ENCODE data around the gene CCDC12.

DNA sequence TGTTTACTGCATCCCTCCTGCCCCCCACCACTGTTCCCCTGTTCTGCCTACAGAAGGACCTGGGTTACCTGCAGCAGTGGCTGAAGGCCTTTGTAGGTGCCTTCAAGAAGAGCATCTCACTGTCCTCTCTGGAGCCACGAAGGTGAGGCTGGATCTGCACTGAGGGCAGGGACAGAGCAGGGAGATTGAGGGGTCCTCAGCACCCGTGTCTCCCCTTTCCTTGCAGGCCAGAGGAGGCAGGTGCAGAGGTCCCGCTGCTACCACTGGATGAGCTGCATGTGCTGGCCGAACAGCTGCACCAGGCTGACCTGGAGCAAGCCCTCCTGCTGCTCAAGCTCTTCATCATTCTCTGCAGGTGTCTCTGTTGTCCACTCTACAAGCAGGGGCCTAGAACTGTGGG, 12.1 kb upstream of the CCDC12 start:
- TF ChIP-seq EZH2 (IDR thresholded peaks at IDR 0.05; ENCODE audit: insufficient read depth, poor library complexity, severe bottlenecking) (no peak), EZH2phosphoT487 (IDR thresholded peaks at IDR 0.05; ENCODE audit: insufficient read depth, low read depth) (no peak)

Data from GM23248 (cell line).